Left ventricle myocardium inferior (tissue), 1 donor: ENCODE measurements around the gene ADAM15. TPM values are rescaled to one million over a fixed set of nuclear protein-coding genes. Genes with fewer than 3 reads are reported as not detected.

Experiments
- DNase-seq: peaks from one replicate; pipeline ENCODE4 v3.0.0-alpha.2; 2020
- H3K27ac ChIP-seq: fragments of 200-600 bp; replicated peaks from 2 replicates; pipeline ENCODE4 v1.8.0; 2021
- H3K27me3 ChIP-seq: fragments of 200-600 bp; 2 replicates; pipeline ENCODE4 v1.8.0; 2021; ENCODE audit warnings: low read depth
- H3K36me3 ChIP-seq: fragments of 200-600 bp; 2 replicates; pipeline ENCODE4 v1.8.0; 2021
- H3K4me1 ChIP-seq: fragments of 200-600 bp; 2 replicates; pipeline ENCODE4 v1.8.0; 2021
- H3K4me3 ChIP-seq: fragments of 200-600 bp; 2 replicates; pipeline ENCODE4 v1.8.0; 2021; ENCODE audit warnings: mild to moderate bottlenecking, moderate library complexity
- H3K9me3 ChIP-seq: fragments of 200-600 bp; replicated peaks from 2 replicates; pipeline ENCODE4 v1.8.0; 2021
- intact Hi-C: fragments of 100-400 bp; cut with micrococcal nuclease; formaldehyde crosslinking; loops from one replicate; pipeline ENCODE4 v1.11.0; 2022
- total RNA-seq: library from RNA; stranded (reverse); fragmentation: NEBNext Ultra II Directional; extraction: Animal tissue kit (Norgen Biotek cat#: 25700); gene quantifications from one replicate; pipeline ENCODE4 v1.2.1, GENCODE V29; 2021
- TF ChIP-seq, protein P1 (sequence below): fragments of 200-600 bp; IDR thresholded peaks from 2 replicates; pipeline ENCODE4 v1.8.0; 2021; ENCODE audit warnings: antibody characterized with exemption, mild to moderate bottlenecking, borderline replicate concordance
- donor health status: DM: no; HTN: yes; CAD: no; lungs with severe emphysema.

Gene ADAM15
- total RNA-seq, 1 donor from 2014 or later, result 82.1 TPM

DNA sequence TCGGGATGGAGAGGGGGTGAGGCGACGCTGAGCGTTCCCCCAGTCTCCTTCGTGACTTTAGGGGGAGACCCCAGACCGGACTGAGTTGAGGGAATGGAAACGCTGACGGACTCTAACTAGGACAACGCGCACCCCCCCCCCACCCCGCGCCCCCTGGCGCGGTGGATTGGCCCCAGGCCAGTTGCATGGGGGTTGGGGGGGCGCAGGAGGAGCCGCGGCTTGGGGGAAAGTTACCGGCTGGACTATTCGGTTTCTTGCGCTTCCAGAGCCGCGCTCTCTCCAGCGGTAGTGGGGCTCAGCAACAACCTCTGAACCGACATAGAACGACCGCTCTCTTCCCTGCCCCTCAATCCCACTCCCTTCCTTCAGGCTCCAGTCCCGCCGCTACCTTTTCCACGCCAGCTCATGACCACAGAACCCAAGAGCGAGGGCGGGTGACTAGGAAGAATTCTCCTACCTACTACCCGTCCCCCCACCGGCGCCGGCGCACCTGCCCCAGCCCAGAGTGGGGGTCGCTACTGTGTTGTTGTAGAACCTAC lies 47.8 kb upstream of the ADAM15 start:
- no peaks in the 10 kb centered on the region for H3K27me3 ChIP-seq
- no peaks in the 10 kb centered on the region for H3K9me3 ChIP-seq
- H3K4me1 ChIP-seq, result peaks cover 87% of the 10 kb centered on the region
- TF ChIP-seq, protein P1, sequence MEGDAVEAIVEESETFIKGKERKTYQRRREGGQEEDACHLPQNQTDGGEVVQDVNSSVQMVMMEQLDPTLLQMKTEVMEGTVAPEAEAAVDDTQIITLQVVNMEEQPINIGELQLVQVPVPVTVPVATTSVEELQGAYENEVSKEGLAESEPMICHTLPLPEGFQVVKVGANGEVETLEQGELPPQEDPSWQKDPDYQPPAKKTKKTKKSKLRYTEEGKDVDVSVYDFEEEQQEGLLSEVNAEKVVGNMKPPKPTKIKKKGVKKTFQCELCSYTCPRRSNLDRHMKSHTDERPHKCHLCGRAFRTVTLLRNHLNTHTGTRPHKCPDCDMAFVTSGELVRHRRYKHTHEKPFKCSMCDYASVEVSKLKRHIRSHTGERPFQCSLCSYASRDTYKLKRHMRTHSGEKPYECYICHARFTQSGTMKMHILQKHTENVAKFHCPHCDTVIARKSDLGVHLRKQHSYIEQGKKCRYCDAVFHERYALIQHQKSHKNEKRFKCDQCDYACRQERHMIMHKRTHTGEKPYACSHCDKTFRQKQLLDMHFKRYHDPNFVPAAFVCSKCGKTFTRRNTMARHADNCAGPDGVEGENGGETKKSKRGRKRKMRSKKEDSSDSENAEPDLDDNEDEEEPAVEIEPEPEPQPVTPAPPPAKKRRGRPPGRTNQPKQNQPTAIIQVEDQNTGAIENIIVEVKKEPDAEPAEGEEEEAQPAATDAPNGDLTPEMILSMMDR, result no peak
- peak overlapping the region; percentile 95 for H3K27ac ChIP-seq
- no peak for DNase-seq
- intact Hi-C loops, result no loop called here
- H3K36me3 ChIP-seq, result no peaks in the 10 kb centered on the region
- peak overlapping the region; percentile 95 for H3K4me3 ChIP-seq

DNA sequence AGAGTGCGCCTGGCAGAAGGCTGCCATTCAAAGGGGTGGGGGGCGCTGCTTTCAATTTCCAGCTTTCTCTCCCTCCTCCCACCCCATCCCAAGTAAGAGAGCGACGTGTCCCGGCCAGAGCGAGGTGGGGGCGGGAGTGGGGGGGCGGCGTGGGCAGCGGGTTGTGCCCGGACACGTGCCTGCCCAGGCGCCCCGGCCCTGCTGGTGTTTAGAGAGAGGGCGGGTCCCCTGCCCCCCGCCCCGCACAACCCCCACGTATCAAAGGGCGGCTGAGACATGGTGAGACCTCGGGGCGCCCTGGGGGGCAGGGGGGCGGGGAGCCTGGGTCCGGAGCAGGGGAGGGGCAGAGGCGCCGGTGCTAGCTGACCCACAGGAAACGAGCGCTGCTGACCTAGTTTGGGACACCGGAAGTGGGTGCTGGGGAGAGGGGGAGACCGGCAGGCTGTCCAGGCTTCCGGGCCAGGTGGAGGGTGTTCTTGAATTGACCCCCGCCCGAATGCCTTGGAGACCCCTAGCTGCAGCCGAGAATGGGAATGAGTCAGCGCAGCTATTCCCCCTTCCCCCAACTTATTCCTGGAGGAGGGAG lies 47.3 kb upstream of the ADAM15 start:
- Histone ChIP-seq H3K36me3 (no peaks in the 10 kb centered on the region), H3K9me3 (no peaks in the 10 kb centered on the region), H3K4me1 (peaks cover 89% of the 10 kb centered on the region), H3K27ac (peak overlapping the region; percentile 95), H3K27me3 (no peaks in the 10 kb centered on the region), H3K4me3 (peak overlapping the region; percentile 95)
- TF ChIP-seq, protein P1, result no peak
- peak; percentile 80 for DNase-seq
- intact Hi-C loops, result no loop called here

DNA sequence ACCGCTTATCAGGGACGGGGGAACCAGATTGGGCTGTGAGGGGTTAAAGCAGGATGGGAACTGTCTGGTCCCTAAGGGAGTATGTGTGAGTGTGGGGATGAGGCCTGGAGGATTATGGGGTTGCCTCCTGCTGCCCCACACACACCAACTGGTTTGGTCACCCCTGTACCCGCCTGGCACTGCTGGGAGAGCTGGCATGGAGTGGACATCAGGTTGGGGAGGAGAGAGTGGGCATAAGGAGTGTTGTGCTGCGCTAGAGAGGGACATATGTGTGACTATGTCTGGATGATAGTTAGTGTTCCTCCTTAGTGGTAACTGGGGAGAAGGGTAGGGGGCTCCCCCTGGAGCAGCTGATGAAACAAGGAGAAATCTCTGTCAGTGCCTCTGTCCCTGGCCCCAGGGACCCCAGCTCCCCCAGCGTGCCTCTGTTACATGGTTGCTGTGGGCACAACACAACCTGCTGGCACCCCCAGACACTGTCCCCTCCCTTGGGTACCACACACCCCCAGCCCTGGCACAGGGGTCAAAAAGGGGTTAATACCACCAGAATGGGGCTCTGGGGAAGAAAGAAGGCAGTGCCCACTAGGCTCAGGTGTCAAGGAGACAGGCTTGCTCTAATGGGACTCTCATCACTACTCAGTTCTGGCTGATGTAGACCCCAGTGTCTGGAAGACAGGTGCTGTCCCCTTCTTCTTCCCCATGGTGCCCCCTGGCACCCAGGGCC lies 46.6 kb upstream of the ADAM15 start:
- peak overlapping the region; percentile 95 for H3K27ac ChIP-seq
- TF ChIP-seq, protein P1, result no peak
- H3K4me3 ChIP-seq, result peak overlapping the region; percentile 95
- H3K27me3 ChIP-seq, result no peaks in the 10 kb centered on the region
- intact Hi-C loops, result no loop called here
- peaks cover 89% of the 10 kb centered on the region for H3K4me1 ChIP-seq
- H3K9me3 ChIP-seq, result no peaks in the 10 kb centered on the region
- DNase-seq, result no peak
- H3K36me3 ChIP-seq, result no peaks in the 10 kb centered on the region

DNA sequence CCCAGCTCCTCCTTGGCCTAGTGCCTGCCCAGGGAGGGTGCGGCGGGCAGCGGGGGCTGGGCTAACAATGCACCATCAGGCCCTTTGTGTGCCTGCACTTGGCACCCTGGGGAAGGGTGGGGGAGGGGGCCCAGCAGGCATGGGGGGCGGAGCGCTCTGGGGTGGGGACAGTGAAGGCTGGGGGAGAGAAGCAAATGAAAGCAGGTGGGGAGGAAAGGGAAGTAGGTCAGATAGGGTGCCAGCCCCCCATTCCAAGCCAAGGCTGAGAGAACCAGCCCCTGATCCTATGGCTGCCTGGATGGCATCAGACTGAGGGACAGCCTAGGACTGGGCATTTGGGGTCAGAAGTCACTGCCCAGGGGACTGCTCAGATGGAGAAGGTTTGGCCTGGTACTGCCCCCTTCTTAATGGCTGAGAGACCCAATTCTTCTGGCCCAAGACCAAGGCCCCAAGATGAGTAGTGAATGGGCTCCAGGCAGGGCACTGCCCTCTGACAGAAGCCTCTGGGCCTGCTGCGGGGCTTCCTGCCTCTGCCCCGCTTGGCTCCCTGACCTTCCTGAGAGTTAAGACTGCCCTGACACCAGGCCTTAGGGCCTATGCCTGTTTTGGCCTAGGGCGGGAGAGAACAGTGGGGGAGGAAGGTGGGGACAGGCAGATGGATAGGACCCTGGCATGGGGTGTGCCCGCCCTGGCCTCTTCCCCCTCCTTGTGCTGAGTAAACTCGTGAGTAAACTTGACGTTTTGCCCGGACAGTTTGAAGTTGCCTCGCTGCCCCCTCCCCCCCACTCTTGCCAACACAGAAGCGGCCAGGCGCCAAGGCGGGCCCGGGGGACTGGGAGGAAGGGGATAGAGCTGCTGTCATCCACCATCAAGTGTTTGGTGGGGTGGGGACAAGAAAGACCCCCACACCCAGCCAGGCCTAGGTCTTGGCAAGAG lies 45.8 kb upstream of the ADAM15 start:
- Histone ChIP-seq H3K4me1 (peaks cover 87% of the 10 kb centered on the region), H3K4me3 (peak overlapping the region; percentile 95), H3K27ac (peak overlapping the region; percentile 95), H3K9me3 (no peaks in the 10 kb centered on the region), H3K27me3 (no peaks in the 10 kb centered on the region), H3K36me3 (no peaks in the 10 kb centered on the region)
- DNase-seq, result peak; percentile 81
- TF ChIP-seq, protein P1, result no peak
- intact Hi-C loops, result no loop called here

DNA sequence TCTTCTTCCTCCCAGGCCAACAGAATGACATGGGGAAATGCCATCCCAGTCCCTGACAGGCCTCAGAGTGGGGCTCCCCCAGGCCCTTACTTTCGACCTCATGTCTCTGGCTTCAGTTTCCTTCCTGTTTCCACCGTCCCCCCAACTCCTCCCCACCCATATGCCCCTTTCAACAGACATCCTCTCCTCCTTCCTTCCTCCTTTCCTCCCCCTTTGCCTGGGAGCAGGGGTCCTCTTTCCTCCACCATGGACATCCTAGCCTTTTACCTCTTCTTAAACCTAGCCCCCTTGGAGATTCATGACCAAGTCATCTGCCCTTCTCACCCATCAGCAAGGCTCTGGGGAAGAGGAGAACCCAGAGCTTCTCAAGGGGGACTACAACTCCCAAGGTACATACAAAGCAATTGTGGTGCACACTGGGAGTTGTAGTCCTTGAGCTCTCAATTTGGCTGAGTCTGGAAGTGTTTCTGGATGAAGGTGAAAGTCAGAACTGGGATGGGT lies 44.5 kb upstream of the ADAM15 start:
- TF ChIP-seq, protein P1, result no peak
- Histone ChIP-seq H3K9me3 (no peaks in the 10 kb centered on the region), H3K27ac (peak overlapping the region; percentile 95), H3K36me3 (no peaks in the 10 kb centered on the region), H3K27me3 (no peaks in the 10 kb centered on the region), H3K4me3 (peak overlapping the region; percentile 45), H3K4me1 (peaks cover 91% of the 10 kb centered on the region)
- intact Hi-C loops, result no loop called here
- DNase-seq, result no peak
